ENCODE data around the gene GOSR2.

Gene GOSR2

DNA sequence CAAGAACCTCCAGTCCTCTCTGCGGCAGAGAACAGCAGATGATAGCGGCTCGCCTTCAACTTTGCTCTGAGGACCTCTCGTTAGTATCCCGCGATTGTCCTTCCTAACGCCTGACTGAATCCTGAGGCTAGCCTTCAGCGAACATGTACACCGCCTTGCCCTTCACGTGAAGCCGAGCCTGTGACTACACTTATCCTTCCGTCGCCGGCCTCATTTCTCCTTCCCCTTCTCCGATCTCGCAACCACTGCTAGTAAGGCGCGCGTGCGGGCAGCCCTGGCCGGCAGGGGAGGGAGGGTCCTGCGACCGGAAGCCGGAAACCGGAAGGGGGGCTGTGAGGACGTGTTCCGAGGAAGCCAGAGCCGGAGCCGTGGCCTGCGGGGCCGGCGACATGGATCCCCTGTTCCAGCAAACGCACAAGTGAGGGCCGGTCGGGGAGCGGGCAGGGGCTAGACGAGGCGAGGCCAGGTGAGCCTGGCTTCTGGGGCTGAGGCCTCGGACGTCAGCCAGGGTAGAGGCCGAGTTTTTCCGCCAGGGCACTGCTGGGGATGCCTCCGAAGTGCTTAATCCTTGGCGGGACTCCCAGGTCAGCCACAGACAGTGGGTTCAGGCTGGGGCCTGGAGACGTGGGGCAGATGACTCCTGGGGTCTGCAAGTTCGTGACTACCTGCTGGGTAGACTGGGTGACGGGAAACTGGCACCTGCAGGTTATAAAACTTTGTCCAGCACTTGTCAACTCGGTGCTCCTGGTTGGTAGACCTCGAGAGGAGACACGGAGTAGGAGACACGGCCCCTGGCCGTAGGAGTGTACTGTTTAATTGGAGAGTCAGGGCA is at the start of gene GOSR2:
TSS of gene GOSR2 (plus strand) at position 357 of the 832 bp plus-strand sequence. CDS start at position 390, 33 bp downstream.
- peak; percentile 81 to 89 (median 81) for DNase-seq (ENCODE audit: low read depth in 3 of 3)

DNA sequence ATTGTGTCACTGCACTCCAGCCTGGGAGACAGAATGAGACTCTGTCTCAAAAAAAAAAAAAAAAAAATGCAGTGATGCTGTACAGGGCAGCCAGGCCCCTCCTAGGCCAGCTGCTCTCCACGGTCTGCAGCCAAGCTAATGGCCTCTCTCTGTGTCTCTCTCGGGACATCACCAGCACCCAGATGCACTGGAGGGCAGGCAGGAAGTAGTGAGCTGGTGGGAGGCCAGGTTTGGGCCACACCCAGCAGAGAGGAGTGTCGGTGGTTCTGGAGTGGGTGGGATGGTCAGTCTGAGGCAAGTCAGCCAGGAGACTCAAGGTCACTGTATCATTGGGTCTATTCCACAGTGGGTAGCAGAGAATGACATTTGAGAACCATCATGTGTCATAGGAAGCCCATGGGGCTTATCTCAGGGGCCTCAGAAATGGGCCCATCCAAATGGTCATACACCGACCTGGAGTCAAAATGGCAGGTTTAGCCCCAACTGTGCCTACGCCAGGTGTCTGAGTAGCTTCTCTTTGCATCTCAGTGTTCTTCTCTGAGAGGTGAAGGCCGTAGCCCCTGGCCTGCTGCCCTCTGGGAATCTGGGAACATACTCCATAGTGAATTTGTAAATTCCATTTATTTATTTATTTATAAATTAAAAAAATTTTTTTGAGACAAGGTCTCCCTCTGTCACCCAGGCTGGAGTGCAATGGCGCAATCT is 48.9 kb upstream of the GOSR2 start:
- no peak for DNase-seq (ENCODE audit: low read depth in 3 of 3)

DNA sequence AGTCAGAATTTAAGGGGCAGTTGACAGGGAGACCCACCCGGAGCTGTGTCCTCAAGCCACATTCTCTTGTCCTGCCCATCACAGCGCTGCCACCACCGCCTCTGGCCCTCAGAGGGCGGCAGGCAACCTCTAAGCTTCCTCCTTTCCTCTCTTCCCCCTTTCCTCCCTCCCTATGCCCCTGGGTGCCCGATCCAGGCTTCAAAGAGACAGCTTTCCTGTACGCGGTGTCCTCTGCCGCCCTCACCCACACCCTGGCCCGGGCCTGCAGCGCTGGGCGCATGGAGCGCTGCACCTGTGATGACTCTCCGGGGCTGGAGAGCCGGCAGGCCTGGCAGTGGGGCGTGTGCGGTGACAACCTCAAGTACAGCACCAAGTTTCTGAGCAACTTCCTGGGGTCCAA is 48.1 kb upstream of the GOSR2 start:
- no peak for DNase-seq (ENCODE audit: low read depth in 3 of 3)

DNA sequence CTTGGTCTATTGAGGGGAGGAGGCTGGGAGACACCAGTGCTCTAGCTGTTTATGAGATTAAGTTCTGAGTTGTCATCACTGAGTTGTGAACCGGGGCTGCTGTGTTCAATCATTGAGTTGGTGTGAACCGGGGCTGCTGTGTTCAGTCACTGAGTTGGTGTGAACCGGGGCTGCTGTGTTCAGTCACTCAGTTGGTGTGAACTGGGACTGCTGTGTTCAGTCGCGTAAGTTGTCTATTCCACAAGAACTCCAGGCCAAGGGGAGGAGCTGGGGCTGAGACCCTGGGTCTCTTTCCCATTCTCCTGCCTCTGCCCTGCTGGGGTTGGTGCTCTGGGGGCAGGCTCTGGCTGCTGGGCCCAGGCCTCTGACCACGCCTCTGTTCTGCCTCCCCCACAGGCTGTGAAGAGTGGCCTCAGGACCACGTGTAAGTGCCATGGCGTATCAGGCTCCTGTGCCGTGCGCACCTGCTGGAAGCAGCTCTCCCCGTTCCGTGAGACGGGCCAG is 47.1 kb upstream of the GOSR2 start:
- DNase-seq (ENCODE audit: low read depth in 3 of 3) = no peak

DNA sequence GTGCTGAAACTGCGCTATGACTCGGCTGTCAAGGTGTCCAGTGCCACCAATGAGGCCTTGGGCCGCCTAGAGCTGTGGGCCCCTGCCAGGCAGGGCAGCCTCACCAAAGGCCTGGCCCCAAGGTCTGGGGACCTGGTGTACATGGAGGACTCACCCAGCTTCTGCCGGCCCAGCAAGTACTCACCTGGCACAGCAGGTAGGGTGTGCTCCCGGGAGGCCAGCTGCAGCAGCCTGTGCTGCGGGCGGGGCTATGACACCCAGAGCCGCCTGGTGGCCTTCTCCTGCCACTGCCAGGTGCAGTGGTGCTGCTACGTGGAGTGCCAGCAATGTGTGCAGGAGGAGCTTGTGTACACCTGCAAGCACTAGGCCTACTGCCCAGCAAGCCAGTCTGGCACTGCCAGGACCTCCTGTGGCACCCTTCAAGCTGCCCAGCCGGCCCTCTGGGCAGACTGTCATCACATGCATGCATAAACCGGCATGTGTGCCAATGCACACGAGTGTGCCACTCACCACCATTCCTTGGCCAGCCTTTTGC is 46.5 kb upstream of the GOSR2 start:
- DNase-seq (ENCODE audit: low read depth in 3 of 3) = no peak

DNA sequence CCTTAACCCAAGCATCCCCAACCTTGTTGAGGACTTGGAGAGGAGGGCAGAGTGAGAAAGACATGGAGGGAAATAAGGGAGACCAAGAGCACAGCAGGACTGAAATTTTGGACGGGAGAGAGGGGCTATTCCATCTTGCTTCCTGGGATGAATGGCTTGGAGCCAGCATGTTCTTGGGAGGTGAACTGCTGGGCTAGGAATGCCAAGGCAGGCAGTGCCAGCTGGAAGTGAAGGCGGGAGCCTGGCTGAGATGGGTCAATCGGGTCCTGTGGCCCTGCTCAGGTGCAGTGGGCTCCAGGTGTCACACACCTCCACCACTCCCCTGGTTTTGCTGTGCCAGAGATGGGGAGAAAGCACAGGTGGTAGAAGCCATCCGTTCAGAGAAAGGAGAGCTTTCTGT is 46.0 kb upstream of the GOSR2 start:
- DNase-seq (ENCODE audit: low read depth in 3 of 3) = no peak

DNA sequence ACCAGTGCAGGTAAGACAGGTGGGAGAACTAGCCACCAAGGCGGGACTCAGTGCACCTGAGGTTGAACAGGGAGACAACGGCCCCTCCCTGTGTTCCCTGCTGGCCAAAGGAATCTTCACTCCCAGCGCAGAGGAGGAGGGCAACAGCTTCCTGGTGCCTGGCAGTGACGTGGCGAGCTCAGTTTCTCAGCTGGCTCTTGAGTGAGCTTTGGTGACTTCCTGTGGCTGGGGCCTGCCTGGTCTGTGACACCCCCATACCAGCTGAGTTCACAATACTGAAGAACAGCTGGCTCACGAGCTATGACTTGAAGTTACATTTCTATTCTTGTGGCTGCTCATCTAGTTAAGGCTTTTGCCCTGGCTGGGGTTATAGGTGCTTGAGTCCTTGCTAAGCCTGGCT is 45.5 kb upstream of the GOSR2 start:
- DNase-seq (ENCODE audit: low read depth in 3 of 3) = no peak

DNA sequence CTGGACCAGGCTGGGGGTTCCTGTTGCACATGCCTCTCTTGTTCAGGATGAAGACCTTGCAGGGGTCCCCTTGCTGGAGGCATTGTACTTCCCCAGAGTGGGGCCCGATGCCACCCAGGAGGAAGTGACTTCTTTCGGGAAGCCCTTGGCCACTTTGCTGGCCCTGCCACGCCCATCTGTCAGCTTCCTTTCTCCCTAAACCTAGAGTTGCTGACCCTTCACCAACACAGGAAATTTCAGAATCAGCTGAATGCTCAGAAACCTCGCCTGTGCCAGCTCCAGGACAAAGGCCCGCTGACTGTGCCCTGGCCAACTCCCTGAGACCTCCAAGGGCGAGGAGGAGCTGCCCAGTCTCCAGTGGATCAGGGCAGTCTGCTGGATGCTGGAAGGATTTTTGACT is 44.9 kb upstream of the GOSR2 start:
- DNase-seq (ENCODE audit: low read depth in 3 of 3) = no peak

DNA sequence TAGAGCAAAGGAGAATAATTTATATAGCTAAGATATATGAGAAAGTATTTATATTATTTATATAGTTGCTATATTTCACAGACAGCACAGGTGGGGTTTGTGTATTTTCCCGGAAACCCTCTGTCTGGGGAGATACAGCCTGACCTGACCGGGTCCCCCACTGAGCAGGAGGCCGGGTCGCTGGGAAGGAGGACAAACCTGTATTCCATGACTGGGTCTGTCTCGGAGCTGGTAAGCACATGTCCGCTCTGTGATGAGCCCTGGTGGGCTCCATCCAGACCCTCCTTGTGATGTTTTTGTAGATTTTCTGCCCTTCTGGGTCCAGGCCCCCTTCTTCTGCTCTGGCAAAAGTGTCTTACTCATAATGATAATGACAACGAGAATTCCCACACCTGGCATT is 43.9 kb upstream of the GOSR2 start:
- DNase-seq (ENCODE audit: low read depth in 3 of 3) = no peak

DNA sequence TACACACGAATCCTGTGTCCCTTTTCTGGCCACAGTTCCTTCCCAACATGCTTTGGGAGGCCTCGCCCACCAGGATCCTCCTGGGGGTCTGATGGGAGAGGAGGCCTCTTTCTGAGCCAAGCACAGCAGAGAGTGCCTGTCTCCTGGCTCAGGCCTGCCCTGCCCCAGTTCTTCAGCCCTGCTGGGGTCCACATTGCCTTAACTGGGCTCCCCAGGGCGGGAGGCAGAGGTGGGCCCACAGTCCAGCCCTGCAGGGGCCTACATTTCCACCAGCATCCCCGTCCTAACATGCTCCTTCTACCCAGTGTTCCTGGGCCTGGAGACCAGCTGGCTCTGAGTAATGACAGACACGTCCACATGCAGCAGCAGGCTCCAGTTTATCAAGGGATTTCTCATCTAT is 41.9 kb upstream of the GOSR2 start:
- DNase-seq (ENCODE audit: low read depth in 3 of 3) = no peak

DNA sequence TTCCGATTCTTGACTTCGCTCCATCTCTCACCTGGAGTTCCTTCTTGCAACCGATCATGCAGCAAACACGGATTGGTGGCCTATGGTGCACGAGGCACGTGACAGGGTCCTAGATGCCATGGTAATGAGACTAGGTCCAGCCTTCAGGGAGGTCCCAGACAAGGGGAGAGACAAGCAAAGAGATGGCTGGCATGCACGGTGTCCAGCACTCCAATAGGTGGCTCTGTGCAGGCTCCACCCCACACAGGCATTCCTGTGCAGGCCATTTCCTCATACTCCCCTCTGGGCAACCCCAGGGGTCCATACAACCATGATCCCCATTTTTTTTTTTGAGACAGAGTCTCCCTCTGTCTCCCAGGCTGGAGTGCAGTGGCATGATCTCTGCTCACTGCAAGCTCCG is 40.3 kb upstream of the GOSR2 start:
- DNase-seq (ENCODE audit: low read depth in 3 of 3) = no peak

DNA sequence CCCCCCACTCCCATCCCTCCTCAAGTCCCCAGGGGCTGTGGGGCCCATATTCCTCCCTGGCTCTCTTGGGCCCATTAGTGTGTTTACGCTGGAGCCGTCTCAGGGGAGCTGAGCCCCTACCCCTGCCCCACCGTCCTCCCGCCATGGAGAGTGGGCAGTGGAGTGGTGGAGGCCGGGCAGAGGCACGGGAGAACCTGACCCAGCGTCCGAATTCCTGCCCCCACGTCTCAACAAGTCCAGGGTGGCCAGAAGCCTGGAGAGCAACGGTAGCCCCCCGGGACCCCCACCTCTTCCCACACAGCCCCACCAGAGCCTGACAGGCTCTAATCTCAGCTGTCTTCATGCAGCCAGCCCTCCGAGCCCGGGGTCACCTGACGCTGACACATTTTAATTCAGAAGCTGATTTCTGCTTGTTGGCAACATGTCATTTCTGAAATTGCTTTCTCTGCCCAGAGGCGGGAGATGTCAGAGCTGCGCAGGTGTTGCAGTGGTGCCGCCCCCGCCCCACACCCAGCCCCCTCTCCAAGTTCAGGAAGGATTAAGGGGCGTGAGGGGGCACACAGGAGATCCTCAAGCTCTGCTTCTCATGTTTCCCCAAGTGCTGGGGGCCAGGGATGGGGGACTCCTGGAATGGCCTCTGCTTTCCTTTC is 39.0 kb upstream of the GOSR2 start:
- DNase-seq (ENCODE audit: low read depth in 3 of 3) = no peak

DNA sequence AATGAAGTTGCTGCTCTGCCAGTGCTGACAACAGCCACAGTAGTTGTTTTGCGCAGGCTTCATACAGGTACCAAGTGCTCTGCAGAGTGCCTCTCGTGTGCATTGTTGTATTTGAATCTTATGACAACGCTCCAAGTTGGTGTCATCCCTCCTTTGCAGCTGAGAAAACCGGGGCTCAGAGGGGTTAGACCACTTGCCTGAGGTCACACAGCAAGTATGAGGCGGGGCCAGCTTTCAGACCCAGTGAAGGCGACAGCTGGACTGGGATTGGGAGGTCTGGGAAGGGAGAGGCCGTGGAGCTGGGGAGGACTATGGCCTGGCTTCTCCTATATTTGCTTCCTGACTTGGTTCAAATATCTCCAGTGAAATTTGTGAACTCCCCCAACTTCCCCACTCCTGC is 38.4 kb upstream of the GOSR2 start:
- no peak for DNase-seq (ENCODE audit: low read depth in 3 of 3)

DNA sequence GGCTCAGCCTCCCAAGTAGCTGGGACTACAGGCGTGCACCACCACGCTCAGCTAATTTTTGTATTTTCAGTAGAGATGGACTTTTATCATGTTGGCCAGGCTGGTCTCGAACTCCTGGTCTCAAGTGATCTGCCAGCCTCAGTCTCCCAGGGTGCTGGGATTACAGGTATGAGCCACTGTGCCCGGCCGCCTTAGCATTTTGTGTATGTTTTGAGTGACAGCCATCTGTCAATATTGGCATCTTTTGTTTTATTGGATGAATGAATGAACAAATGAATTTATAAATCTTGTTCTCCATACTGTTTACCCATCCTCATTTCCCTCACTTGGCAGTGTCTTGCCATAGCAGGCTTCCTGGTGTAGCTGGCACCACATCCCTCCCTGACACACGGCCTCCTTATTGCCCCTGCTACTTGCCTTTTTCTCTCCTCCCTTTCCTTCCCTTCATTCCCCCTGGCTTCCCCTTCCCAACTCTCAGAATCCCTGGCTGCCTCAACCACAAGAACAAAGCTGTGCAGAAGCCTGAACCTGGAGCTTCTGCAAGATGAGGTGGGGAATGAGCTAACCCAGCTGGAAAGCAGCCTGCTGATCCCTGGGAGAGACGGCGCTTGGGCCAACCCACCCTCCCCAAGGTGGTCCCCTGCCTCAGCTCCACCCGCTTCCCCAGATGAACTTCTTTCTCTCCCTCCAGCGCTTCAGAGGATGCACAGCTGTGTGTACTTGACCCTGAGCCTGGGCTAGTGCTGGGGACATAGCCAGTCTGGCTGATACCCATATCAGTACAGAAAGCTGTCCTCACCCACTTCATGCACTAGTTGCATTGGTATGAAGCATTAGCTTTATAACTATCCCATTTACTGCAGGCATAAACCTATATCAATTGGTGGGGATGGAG is 37.3 kb upstream of the GOSR2 start:
- no peak for DNase-seq (ENCODE audit: low read depth in 3 of 3)

DNA sequence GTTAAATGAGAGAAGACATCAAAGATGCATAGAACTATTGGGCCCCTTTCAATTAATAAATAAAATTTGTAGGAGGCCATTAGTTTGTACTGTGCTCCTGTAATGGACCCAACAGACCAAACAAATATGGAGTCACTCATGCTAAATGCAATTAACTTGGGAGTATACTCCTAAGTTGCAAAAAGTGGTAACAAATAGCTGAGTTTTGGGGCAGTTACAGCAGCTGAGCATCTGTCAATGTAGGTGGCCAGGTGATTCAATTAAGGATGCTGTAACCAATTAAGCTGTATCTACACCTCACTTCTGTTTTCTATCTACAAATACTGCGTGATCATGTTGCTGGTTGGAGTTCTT is 36.7 kb upstream of the GOSR2 start:
- no peak for DNase-seq (ENCODE audit: low read depth in 3 of 3)

DNA sequence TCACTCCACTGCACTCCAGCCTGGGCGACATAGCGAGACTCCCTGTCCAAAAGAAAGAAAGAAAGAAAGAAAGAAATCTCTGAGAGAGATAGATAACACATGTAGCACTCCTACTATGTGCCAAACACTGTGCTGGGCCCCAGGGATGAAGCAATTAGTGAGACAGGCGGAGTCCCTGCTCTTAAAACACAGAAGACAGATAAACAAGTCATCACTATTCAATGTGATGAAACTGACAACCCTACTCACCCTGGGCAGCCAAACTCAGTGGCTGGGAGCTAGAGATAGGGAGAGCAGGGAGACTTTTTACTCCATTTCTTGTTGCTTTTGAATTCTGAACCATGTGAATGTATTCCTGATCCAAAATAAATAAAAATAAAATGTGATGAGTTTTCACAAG is 35.2 kb upstream of the GOSR2 start:
- no peak for DNase-seq (ENCODE audit: low read depth in 3 of 3)

DNA sequence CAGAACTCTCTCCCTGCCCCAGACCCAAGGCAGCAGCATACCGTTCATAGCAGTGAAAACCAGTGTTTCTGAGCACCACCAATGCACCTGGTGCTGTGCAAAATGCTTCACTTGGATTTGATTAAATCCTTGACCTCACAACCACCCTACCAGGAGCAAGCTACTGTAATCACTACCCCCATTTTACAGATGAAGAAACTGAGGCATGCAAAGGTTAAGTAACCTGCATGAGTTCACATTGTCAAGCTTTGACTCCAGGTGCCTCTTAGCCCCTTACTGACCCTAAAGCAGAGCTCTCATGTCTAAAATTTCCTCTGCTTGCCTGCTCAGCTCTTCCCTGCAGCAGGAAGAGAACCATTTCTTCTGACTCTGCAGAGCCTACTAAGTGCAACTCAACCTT is 34.2 kb upstream of the GOSR2 start:
- DNase-seq (ENCODE audit: low read depth in 3 of 3) = no peak

DNA sequence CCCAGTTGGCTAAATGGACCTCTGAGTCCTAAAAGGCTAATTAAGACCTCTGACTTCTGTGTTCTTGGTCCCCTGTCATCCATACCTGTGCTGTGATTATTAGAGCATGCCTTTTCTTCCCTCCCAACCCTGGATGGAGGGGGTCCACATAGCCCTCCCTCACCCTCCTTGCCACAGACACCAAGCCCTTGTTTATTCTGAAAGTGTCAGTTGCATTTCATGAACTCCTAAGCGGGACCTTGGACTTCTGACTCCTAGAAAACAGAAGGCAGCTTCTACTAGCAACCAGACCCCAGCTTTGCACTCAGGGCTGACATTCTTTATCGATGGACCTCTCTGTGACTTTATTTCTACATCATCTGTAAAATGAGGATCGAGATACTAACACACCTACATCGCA is 33.4 kb upstream of the GOSR2 start:
- DNase-seq (ENCODE audit: low read depth in 3 of 3) = no peak

DNA sequence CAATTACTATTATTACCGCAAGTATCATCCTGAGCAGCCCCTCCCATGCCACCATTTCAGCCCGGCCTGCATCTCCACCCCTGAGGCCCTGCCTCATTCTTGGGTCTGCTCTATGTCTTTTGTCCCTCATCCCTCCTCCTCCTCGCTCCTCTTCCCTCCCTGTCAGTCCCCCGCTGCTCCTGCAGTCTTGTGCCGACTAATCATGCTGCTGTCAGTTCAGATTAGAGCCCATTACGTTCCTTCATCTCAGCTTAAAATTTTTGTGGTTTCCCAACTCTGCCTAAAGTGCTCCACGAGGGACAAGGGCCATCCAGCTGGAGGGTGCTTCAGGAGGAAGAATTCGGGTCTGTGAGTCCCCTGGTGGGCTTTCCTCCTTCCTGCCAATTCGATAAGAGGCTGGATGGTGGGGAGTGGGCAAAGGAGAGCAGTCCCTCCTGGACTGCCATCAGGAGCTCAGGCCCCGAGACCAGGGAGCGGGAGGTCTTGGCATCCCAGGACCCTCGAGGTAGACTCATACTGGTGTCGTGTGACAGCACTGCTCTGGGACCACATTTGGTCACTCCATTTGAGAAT is 32.9 kb upstream of the GOSR2 start:
- no peak for DNase-seq (ENCODE audit: low read depth in 3 of 3)

DNA sequence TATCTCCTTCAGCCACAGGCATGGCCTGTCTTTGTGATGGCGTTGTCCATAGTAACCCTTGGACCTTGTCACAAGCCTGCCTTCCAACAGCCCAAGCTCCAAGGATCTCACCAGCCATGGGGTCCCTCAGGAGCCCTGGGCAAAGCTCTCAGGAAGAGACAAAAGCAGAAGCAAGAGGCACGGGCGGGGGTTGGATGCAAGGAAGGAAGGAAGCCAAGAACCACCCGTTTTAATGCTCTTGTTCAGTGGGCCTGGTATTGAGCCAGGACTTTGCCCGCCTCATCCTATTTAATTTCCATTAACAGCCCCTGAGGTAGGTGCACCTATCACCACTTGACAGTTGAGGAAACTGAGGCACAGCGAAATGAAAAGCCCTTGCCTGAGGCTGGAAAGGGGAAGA is 32.3 kb upstream of the GOSR2 start:
- DNase-seq (ENCODE audit: low read depth in 3 of 3) = no peak

DNA sequence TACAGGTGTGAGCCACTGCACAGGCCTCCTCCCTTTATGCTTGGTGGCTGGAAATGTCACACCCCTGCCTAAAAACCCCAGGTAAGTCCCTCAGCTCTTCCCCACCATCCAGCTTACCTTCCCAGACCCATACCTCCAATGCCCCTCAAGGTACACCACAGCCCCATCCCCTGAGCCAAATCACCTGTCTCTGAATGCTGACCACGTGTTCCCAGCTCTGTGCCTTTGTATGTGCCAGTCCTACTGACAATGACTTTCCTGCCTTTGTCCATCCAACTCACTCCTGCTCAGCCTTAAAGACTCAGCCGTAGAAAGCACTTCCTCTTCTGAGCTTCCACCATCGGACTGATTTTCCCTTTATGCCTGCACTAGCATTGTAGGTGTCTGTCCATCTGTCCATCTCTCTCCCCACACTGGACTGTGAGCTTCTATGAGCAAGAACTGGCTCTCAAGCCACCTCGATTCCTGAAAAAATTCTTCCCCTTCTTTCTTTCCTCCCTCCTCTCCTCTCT is 30.7 kb upstream of the GOSR2 start:
- DNase-seq (ENCODE audit: low read depth in 3 of 3) = no peak
